GM12873 (cell line): Measurements from ENCODE around the gene SERINC3.

ENCODE experiments used
- TF ChIP-seq, protein P1 (sequence below): IDR thresholded peaks from 2 replicates; pipeline ENCODE4 v1.5.1; 2012; ENCODE audit warnings: low read depth, mild to moderate bottlenecking, moderate library complexity, low read length, control low read depth; ENCODE audit not compliant: insufficient read depth; ENCODE audit errors: missing control alignments

Gene SERINC3

DNA sequence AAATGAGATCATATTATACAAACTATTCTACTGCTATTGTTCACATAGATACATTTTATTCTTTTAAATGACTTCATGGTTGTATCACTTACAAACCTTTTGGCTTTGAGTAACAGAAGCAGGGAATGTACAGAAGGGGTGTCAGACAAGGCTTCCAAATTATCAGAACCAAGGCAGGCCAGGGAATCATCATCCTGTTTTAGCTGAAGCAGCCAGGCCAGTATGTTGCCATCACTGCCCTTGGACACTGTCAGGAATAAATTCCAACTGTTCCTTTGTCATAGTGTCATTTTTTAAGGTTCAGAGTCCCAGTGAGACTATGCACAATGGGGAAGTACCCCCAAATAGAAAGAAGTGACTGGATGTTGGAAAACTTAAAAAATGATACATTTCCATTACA, 37.4 kb upstream of the SERINC3 start:
- TF ChIP-seq, protein P1, sequence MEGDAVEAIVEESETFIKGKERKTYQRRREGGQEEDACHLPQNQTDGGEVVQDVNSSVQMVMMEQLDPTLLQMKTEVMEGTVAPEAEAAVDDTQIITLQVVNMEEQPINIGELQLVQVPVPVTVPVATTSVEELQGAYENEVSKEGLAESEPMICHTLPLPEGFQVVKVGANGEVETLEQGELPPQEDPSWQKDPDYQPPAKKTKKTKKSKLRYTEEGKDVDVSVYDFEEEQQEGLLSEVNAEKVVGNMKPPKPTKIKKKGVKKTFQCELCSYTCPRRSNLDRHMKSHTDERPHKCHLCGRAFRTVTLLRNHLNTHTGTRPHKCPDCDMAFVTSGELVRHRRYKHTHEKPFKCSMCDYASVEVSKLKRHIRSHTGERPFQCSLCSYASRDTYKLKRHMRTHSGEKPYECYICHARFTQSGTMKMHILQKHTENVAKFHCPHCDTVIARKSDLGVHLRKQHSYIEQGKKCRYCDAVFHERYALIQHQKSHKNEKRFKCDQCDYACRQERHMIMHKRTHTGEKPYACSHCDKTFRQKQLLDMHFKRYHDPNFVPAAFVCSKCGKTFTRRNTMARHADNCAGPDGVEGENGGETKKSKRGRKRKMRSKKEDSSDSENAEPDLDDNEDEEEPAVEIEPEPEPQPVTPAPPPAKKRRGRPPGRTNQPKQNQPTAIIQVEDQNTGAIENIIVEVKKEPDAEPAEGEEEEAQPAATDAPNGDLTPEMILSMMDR = no peak

GRCh38 chr20:44552950-44553908, 31.4 kb upstream of the SERINC3 start:
- TF ChIP-seq, protein P1 = no peak

GRCh38 chr20:44552568-44552949, 30.7 kb upstream of the SERINC3 start:
- TF ChIP-seq, protein P1 = no peak

DNA sequence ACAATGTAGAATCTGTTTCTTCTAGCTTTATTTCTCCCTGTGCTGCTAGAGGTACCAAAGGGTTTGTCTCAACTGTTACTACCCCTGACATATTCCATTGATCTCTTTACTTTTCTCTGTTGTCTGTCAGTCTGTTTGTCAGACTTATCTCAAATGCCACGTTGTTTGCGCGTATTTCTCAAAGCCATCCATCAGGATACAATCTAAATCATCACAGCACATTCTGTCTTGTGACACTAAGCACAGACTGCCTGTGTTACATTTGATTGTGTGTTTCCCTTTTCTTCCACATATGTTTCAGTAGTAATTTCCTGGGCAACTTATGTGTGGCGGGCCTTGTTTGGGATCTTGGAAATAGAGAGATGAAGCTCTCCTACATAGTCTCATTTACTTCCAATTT, 30.2 kb upstream of the SERINC3 start:
- TF ChIP-seq, protein P1 = no peak

GRCh38 chr20:44549123-44549522, 27.3 kb upstream of the SERINC3 start:
- TF ChIP-seq, protein P1 = no peak

DNA sequence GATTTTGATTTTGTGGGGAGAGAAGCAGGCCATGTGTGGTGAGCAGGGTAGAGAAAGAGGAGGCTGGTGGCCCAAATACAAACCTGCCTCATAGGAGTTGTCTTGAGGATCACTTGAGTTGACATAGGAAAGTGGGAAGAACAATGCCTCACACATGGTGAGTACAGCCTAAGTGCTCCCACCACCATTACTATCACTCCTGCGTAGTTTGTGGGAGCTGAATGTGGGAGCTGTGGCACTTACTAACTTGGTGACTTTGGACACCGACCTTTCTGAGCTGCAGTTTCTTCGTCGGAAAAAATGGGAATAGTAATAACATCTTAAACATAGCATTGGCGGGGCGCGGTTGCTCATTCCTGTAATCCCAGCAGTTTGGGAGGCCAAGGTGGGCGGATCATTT, 25.5 kb upstream of the SERINC3 start:
- TF ChIP-seq, protein P1 = no peak

GRCh38 chr20:44544263-44544662, 22.4 kb upstream of the SERINC3 start:
- TF ChIP-seq, protein P1 = no peak
